Measurements from ENCODE around the gene TBC1D2B.

DNA sequence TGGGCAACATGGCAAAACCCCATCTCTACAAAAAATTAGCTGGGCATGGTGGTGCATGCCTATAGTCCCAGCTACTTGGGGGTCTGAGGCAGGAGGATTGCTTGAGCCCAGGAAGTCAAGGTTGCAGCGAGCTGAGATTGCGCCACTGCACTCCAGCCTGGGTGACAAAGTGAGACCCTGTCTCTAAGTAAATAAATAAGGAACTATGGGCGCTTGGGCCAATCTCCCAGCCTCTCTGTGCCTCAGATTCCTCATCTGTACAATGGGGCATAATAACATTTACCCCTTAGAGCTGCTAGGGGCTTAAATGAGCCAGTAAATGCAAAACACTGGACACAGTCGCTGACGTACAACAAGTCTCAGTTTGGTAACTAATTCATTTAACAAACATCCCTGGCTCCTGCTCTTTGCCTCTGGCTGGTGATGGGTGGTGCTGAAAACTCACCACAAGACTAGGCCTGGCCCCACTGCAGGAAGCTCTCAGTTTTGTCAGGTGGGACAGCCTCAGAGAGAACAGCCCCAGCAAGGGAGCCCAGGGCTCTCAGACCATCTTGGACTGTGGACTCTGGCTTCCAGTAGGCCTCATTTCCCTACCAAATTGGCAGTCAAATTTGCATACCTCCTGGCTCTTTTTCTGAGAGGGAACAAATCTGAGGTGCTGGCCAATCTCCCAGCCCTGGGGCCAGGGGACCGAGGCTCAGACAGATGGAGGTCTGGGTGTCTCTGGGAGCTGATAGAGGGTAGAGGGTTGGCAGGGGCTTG lies 6.4 kb upstream of the TBC1D2B start:
- TF ChIP-seq, protein P1, sequence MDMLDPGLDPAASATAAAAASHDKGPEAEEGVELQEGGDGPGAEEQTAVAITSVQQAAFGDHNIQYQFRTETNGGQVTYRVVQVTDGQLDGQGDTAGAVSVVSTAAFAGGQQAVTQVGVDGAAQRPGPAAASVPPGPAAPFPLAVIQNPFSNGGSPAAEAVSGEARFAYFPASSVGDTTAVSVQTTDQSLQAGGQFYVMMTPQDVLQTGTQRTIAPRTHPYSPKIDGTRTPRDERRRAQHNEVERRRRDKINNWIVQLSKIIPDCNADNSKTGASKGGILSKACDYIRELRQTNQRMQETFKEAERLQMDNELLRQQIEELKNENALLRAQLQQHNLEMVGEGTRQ (IDR thresholded peaks at IDR 0.05; ENCODE audit: low read depth, low read length) = no peak
- no peak for TF ChIP-seq SMC3 (IDR thresholded peaks at IDR 0.05; ENCODE audit: low read depth, low read length)
- TF ChIP-seq POLR2A (IDR thresholded peaks at IDR 0.05; ENCODE audit: low read depth, low read length) = no peak
- no peak for TF ChIP-seq CTCF (conservative IDR thresholded peaks at IDR 0.05; ENCODE audit: low read depth, low read length)
- TF ChIP-seq RAD21 (IDR thresholded peaks at IDR 0.05; ENCODE audit: low read length) = no peak
- TF ChIP-seq FOS (IDR thresholded peaks at IDR 0.05; ENCODE audit: low read depth, low read length) = no peak
- TF ChIP-seq RCOR1 (IDR thresholded peaks at IDR 0.05; ENCODE audit: insufficient replicate concordance, low read length) = no peak
- TF ChIP-seq MAZ (IDR thresholded peaks at IDR 0.05; ENCODE audit: borderline replicate concordance, low read depth, low read length) = no peak

All from IMR-90 (cell line).